ENCODE data around the gene ARHGAP6.
A peak's percentile ranks its signal among the peaks of the same experiment; 100 is the strongest.

Gene ARHGAP6, protein sequence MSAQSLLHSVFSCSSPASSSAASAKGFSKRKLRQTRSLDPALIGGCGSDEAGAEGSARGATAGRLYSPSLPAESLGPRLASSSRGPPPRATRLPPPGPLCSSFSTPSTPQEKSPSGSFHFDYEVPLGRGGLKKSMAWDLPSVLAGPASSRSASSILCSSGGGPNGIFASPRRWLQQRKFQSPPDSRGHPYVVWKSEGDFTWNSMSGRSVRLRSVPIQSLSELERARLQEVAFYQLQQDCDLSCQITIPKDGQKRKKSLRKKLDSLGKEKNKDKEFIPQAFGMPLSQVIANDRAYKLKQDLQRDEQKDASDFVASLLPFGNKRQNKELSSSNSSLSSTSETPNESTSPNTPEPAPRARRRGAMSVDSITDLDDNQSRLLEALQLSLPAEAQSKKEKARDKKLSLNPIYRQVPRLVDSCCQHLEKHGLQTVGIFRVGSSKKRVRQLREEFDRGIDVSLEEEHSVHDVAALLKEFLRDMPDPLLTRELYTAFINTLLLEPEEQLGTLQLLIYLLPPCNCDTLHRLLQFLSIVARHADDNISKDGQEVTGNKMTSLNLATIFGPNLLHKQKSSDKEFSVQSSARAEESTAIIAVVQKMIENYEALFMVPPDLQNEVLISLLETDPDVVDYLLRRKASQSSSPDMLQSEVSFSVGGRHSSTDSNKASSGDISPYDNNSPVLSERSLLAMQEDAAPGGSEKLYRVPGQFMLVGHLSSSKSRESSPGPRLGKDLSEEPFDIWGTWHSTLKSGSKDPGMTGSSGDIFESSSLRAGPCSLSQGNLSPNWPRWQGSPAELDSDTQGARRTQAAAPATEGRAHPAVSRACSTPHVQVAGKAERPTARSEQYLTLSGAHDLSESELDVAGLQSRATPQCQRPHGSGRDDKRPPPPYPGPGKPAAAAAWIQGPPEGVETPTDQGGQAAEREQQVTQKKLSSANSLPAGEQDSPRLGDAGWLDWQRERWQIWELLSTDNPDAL (N-terminal part only)

DNA sequence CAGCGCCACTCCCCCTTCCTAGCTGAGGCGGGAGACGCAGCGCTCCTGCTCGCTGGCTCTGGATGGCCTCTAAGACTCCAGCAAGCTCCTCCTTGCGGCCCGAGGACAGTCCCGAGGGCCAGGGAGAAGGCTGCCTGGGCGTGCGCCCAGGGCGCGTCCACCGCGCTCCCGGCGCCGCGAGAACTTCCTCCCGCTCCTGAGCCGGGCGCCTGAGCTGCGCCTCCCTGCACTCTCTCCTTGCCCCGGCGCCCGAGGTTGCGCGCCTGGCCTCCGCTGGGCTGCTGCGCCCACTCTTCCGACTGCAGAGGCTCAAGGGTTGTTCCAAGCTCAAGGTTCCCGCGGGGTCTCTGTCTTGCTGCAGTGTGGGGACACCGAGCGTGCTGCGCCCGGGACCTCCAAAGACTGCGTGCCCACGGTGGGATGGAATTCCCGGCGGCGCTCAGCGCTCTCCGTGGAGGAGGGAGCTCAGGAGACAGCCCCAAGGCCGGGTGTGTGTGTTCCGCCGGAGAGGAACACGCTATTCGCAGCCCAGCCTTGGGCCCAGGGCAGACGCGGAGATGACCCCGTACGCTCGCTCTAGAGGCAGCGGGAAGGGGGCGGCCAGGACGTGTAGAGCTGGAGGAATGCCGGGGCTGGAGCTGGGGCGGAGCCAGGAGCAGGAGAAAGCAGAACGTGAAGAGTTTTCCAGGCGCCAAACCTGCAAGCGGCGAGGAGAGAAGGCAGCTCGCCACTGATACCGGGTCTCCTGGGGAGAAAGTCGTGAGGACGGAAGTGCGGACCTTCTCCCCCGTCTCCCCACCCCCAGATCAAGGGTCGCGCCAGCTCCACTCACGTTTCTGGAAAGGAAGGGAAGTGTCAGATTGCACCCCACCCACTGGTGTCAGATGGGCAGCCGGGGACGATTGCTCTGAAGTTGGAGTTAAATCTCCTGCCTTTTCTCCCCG is at the start of gene ARHGAP6:
ARHGAP6 (minus strand) TSS at position 753 of the 944 bp plus-strand sequence. CDS start 1,092 bp downstream, outside the sequence.
- peak; percentile 68 for DNase-seq (ENCODE audit: low read depth)

DNA sequence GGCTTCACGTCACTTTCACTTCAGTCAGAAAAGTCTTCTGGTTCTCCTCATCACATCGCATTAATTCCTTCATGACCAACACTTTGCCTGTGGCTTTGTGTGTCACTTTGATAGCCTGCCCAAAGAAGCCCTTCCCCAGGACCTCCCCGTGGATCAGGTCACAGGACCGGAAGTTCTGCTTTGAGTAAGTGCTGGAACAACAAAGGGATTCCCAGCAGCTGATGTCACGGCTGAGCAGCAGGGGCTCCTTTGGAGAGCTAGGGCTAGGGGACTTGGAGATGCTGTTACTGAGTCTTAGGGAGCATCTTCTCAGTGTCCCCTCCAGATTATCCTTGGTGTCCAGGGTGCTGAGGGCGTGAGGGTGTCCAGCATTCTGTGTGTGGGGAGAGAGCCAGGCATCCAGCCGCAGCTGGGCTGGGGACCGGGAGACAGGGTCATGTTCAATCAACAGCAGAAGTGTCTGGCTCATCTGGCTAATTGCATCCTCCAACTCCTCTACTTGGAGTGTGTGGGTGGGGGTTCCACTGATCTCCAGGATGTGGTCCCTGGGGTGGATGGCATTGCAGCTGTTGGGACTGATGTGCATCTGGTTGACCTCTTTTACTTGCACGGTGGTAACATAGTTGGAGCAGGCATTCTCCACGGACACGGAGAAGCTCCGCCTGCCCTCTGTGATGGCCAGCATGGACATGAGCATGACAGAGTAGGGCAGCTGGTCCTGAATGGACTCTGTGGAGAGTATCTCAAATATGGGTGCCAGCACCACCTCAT is 39.2 kb upstream of the ARHGAP6 start:
- no peak for DNase-seq (ENCODE audit: low read depth)

DNA sequence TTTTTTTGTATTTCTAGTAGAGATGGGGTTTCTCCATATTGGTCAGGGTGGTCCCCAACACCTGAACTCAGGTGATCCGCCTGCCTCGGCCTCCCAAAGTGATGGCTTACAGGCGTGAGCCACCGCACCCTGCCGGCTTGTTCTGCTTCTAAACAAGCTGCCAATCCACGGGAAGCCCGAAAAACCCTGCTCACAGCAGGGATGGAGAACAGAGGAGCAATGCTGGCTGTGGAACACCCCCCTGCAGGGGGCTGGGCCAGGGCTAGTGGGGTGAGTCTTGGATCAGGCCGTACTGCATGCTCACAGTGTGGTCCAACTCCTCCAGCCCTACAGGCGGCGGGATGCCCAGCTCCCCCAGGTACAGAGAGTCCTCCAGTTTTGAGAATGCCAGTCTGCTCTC is 38.1 kb upstream of the ARHGAP6 start:
- DNase-seq (ENCODE audit: low read depth) = no peak

DNA sequence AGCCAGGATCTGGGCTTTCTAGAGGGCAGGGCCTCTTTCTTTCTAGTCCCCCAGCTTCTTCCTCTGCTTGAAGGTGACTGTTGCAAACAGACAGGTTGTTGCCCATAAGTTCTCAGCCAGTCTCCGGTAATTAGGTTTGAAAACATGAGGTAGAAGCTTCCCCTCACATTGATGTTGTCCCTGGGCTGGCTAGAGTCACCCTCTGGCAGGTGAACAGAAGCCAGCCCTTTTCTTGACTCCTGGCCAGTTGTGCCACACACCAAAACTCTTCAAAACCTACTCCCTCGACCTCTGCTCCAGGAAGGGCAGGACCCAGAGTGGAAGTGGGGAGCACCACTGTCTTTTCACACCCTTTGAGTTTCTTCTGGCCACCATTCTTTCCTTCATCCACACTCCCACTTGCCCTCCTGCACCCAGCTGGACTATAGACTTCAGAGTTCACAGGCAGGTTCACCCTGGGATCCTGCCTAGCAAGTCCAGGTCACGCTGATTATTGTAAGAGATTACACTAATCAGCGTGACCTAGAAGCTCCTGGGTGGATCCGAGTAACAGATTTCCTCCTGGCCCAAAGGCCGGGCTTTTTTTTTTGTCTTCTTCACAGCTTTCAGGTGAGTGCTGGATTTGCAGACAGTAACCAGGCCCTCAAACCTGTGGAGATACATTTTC is 37.4 kb upstream of the ARHGAP6 start:
- DNase-seq (ENCODE audit: low read depth) = no peak

DNA sequence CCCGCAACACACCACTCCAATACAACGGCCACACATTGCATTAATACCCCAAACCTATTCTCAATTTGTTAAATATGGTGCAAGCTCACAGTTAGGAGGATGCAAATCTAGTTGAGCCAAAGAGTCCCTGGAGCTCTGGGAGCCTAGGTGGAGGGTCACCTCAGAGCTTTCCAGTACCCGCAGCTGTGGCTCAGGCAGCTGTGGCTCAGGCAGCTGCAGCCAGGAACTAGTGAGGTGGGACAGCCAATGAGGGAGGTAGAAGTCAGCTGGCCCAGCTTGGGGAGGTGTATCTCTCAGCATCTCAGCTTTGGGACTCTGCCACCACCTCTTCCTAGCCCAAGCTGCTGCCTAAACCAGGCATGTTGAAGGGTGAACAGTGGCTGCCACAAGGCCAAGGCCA is 36.7 kb upstream of the ARHGAP6 start:
- no peak for DNase-seq (ENCODE audit: low read depth)

DNA sequence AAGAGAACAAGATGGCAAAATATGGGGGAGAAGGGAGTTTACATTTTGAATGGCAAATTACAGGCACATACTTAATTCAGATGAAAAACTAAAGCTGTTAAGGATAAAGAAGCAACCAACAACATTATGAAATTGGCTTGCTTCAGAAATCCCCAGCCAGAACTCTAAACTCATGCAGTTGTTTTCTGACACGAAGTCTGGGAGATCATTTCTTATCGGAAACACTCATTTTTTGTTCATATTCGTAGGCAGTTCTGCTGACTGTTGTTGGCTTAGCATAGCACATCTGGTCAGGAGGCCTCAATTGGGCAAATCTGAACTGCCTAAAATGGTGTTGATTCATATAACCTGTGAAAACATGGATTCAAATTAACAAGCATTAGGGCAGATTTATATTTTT is 33.0 kb upstream of the ARHGAP6 start:
- no peak for DNase-seq (ENCODE audit: low read depth)

DNA sequence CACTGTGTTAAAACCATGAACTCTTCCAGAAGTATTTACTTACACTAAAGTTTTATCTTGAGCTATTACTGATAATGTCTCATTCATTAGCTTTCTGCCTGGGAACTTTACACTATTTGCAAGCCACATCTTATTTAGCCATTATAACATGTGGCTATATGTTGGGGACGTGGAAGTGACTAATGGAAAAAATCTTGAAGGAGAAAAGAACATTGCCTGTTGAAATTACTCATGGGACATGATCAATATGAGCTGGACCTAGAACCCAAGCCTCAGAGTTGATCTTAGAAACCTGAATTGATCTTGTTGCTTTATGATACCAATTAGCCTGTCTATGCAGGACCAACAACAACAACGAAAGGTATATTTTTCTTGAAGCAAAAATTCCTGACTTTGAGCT is 22.5 kb upstream of the ARHGAP6 start:
- no peak for DNase-seq (ENCODE audit: low read depth)

DNA sequence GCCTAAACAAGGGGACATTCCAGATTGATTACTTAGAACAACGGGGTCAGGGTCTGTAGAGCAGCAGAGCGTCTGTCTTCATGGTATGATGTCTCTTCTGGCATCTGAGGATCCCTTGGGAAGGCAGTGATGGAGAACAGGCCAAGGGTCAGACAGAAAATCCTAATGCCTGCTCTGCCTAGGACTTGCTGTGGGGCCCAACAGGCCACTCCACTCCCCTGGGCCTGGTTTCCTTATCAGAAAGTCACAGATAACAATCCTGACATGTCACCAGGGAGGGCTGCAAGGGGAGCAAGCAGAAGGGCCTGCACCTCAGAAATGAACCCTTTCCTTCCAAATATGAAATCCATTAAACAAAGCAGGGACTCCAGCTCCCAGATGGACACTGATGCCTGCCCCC is 21.4 kb upstream of the ARHGAP6 start:
- DNase-seq (ENCODE audit: low read depth) = no peak

DNA sequence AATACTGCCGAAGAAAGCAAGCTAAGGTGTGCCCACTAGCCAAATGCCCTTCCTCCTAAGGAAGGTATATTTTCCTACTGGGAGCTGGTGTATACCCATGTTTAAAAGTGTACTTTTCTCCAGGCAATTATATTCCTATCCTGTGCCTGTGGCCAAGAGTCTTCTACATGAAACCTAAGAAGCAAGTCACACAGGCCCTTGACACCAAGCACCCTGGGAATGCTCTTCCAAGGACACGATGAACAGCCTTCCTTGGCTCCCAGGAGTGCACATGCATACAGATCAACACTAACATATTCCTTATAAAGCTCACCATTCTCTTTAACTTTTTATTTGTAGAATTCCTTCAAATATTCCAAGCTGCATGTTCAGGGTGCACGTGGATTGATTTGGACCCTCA is 17.3 kb upstream of the ARHGAP6 start:
- DNase-seq (ENCODE audit: low read depth) = no peak

DNA sequence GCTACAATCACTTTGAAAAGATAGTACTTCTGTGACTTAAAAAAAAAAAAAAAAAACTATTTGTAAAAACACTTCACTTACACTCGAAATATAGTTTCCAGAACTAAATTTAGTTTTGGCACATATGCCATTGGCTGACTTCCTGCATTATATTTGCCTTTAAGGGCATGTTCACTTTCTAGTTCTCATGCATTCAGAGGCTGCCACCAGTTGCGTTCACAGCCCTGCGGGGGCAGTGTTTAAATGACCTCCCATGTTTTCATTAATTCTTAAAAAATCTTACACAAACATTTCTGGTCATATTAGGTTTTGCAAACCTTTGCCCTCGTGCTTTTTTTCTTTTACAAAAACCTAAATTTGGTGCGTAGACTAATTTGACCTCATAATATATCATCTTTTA is 12.4 kb upstream of the ARHGAP6 start:
- no peak for DNase-seq (ENCODE audit: low read depth)

DNA sequence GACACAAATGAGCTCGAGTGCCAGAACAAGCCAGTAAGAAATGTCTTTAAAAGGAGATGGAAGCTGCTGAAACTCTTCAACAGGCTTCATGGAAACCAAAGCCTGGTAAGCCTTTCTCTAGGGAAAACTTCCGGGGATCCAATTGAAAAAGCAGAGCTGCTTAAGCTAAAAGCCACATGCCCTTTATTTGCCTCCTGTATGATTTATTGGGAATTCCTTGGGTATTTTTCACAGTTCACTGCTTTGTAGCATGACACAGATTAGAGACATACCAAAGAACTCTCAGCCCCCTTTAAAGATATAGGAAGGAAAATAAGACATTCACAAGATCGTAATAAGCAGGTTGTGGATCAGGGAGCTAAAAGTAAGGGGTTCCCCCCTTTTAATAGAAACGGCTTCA is 6.5 kb upstream of the ARHGAP6 start:
- DNase-seq (ENCODE audit: low read depth) = no peak

DNA sequence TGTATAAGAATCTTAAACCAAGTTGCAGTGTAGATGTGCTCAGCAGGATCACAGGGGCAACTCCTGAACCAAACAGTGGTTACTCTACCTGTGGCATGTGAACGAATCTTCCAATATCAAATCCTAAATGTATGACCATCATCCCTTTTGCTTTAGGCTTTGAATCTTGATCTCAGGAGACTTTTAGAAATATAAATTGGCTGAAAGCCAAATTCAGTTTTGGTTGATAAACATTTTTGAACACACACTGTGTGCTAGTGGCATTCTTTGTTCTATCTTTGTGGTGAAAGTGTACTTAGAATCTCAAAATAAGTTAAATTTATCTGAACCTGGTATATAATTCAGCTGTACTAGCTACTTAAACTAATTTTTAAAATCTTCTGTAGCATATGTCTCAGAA is 4.6 kb upstream of the ARHGAP6 start:
- no peak for DNase-seq (ENCODE audit: low read depth)

DNA sequence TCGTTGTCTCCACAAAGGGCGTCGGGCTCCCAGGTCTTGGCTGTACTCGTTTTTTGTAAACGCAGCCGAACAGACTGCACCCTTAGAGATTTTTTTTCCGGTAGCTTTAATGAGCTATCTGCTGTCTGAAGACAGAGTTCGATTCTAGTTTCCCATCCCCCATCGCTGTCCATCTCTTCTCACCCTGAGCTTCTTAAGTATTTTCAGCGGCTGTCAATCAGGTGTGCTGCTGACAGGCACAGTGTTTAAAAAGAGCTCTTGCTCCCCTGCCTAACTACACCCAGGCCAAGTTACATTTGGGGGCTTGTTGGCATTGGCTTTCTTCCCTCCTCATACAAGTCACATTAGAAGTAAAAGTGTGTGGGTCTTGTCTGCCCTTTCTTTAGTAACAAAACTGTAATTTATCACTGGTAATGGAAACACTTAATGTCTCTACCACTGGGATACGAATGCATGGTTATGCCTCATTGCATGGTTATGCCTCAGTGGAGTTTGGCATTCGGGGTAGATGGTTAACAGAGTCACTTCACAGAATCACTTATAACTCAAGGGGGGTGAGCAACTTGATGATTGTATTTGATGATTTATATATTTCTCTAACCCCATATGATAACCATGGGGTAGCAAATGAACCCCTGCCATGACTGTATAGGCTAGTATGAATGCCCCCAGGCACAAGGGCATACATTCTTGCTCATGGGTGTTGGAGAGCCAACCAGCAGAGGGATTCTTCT is 1.4 kb upstream of the ARHGAP6 start:
- no peak for DNase-seq (ENCODE audit: low read depth)

DNA sequence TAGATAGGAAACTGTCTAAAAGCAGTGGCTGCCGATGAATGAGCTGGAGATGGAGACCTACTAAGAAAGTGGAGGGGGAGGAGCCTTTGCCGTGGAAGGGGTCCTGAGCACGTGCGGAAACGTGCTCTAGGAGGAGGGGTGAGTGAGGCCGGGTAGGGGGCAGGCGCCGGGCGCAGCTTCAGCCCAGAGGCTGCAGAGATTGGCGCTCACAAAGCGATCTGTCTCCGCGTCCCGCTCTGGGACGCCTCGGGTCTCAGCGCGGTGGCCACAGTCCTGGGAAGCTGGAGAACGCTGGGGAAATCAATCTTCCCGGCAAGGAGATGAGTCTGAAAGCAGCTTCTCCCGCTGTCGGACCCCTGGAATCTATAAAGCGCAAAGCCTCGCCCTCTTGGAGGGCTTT is 444 bp upstream of the ARHGAP6 start:
- no peak for DNase-seq (ENCODE audit: low read depth)

DNA sequence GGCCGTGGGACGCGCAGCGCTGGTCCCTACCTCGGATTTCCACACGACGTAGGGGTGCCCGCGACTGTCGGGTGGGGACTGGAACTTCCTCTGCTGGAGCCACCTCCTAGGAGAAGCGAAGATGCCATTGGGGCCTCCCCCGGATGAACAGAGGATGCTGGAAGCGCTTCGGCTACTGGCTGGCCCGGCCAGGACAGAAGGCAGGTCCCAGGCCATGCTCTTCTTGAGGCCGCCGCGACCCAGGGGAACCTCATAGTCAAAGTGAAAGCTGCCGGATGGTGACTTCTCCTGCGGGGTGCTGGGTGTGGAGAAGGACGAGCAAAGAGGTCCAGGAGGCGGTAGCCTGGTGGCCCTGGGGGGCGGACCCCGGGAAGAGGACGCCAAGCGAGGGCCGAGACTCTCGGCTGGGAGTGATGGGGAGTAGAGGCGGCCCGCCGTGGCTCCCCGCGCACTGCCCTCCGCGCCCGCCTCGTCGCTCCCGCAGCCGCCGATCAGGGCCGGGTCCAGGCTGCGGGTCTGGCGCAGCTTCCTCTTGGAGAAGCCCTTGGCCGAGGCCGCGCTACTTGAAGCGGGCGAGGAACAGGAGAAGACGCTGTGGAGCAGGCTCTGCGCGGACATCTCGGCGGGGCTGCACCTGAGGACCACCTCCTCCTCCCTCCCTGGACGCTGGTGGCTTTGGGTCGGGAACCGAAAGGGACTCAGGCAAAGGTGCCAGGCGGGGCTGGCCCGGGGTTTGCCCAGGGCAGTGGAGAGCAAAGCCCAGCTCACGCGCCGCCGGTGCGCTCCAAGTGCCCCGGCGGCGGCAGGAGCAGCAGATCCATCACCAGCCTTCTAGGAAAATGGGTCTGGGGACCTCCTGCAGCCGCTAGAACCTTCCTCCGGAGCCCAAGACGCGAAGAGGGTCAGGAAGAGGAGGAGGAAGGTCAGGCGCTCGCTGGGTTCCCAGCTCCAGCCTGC is 1.2 kb downstream of the ARHGAP6 start:
- DNase-seq (ENCODE audit: low read depth) = peak; percentile 1

DNA sequence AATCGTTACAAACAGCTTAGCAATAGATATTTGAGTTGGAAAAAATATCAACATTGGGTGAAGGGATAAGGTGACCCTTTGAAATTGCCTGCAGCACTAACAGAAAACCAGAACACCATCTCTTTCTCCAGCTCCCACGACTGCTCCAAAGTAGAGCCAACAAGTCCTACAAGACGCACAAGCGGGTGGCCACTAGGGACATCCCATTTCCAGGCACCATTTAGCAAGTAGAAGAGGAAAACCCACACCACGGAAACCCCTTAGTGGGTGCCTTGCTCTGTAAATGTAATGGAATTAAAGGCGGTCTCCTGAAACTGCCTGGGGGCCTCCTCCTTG is 1.9 kb downstream of the ARHGAP6 start:
- no peak for DNase-seq (ENCODE audit: low read depth)

DNA sequence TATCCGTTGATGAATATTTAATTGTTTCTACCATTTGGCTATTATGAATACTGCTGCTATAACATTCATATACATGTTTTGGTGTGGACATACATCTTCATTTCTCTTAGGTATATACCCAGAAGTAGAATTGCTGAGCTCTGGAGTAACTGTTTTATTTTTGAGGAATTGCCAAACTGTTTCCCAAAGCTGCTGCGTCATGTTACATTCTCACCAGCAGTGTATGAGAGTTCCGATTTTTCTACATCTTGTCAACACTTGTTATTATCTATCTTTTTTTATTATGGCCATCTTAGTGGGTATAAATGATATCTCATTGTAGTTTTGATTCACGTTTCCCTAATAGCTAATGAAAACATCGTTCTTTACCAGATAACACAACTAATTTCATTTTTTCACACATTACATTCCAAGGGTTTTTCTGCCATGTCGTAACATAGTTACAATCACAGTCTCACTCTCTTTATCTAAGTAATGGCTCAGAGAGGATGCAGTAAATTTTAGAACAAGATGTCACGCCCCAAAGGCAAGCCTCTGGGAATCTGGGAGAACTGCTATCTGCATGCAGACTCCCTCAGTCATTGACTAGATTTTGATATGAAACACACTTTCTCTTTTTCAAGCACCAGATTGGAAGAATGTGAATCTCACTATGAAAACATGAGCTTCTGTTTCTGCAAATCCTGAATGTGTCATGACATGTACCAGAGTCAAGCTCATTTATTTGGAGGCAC is 10.3 kb downstream of the ARHGAP6 start:
- DNase-seq (ENCODE audit: low read depth) = no peak

All from fibroblast of gingiva (primary cell).